GM18861 (cell line): ENCODE data around the gene NTM.
A peak's percentile ranks its signal among the peaks of the same experiment; 100 is the strongest.
"Not testable (repeated sequence)": the region's sequence is repeated elsewhere in the genome, so short reads cannot be mapped to it uniquely, and the experiment has no call there.

Source experiments
- ATAC-seq: cut with Tn5 transposase; IDR thresholded peaks from one replicate; pipeline ENCODE4 v1.9.1; 2021; ENCODE audit not compliant: unreplicated experiment

NTM gene

GRCh38 chr11:131904756-131905155 is 534.3 kb downstream of the NTM start:
- ATAC-seq: no peak

DNA sequence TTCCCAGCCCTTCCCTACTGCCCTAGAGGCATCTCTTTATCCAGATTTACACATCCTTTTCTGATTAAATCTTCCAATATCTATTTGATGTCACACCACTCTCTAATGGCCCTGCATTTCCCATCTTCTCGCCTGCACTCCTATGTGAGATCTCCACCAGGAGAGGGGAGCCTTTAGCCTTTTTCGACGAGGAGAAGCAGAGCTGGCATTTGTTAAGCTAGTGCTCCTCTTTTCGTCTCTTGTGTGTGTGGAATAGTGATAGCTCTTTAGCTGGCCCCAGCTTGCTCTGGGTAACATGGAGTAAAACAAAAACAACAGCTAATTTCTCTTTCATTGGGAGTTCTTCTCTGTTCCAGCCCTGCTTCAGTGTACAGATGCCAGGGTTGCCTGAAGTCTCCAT is 536.5 kb downstream of the NTM start:
- ATAC-seq: no peak

GRCh38 chr11:131907371-131907770 is 537.0 kb downstream of the NTM start:
- ATAC-seq: no peak

GRCh38 chr11:131908316-131908715 is 537.9 kb downstream of the NTM start:
- ATAC-seq: no peak

GRCh38 chr11:131909426-131910177 is 539.2 kb downstream of the NTM start:
- ATAC-seq: no peak

DNA sequence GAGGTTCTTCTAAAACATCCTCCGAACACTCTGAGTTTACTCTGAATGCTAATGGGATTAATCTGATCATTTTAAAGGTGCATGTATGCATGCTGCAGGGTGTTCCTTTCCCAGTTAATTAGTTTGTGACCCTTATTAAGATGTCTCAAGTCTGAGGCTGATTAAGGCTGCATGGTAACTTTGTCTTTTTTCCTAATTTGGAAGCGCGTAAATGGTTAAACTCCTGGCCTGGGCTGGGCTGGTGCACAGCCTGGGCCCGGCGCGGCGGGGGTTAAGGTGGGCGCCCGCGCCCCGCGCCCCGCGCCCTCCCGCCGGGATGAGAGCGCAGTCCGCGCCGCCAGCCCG is 539.7 kb downstream of the NTM start:
- no peak for ATAC-seq

DNA sequence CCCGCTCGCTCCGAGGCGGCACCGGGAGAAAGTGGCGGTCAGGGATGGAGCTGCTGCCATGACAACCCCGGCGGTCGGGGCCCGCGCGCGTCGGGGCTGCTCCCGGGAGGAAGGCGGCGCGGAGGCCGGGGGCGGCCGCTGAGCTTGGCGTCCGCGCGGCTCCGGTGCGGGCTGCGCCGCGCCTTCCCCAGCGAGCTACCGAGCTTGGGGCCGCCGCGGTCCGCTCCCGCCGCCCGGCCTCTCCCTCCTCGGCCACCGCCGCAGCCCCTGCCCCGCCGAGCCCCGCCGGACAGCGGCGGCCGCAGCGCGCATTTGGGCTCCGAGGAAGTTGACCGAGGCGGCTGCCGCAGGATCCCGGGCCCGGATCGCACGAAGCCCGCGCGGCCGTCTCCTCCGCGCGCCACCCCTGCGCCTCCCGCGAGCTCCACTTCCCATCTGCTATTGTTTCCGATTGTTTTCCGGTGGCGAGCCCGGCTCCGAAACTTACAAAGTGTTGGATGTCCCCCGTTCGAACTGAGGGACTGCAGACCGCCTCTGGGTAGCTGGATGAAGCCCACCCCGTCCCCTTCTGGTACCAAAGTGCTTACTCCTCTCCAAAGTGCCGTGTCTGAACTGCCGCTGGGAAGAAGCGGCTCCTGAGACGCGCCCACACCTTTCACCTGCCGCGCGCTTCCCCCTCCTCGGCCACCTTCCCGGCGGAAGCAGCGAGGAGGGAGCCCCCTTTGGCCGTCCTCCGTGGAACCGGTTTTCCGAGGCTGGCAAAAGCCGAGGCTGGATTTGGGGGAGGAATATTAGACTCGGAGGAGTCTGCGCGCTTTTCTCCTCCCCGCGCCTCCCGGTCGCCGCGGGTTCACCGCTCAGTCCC is 540.3 kb downstream of the NTM start:
- ATAC-seq: no peak

DNA sequence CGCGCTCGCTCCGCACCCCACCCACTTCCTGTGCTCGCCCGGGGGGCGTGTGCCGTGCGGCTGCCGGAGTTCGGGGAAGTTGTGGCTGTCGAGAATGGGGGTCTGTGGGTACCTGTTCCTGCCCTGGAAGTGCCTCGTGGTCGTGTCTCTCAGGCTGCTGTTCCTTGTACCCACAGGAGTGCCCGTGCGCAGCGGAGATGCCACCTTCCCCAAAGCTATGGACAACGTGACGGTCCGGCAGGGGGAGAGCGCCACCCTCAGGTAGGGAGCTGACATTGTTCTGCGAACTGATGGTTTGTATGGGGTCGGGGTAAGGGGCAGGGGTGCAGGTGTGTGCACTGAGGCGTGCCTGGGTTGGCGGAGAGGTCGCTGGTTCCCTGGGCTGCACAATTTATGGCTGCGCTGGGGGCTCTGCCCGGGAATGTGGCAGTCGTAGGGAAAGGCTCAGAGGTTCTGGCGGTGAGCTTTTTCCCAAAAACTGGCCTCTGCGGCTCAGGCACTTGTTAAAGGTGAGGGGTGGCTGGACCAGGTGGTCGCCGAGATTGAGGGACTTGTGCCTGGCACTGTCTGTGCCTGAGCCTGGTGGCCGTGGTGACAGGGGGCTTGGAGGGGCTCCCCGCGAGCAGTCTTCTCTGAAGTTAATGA is 541.1 kb downstream of the NTM start:
- ATAC-seq: not testable (repeated sequence)

DNA sequence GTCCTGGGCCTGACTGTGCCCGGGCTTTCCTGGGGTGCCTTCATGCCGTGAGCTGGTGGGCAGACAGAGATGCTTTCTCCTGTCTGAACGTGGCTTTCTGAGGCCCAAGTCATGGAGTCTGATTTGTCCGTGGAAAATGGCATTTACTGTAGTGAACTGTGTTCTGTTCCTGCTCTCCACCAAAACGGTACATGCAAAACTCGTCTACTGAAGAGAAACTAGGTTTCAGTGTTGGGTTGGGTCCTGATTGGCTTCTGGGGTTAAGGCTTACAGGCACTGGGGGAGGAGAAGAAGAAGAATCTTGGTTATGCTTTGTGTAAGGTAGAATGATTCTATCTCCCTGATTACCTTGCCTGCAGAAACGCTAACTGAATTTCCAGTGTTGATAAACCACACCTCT is 541.7 kb downstream of the NTM start:
- ATAC-seq: no peak

DNA sequence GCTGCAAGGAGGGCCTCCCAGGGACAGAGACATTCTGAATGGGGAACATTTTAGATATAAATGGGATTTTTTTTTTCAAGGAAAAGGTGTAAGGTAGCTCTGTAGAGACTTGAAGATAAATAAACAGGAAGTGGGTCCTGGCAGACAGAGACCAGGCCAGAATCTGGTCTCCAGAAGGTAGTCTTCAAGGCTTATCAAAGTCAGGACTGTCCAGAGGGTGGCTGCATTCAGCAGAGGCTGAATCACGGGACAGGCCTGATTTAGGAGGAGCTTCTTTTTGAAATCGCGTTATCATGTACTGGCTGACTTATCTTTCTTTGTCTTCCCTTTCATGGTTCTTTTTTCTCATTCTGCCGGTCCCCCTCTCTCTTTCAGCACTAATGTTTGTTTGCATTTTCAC is 542.9 kb downstream of the NTM start:
- ATAC-seq: no peak

DNA sequence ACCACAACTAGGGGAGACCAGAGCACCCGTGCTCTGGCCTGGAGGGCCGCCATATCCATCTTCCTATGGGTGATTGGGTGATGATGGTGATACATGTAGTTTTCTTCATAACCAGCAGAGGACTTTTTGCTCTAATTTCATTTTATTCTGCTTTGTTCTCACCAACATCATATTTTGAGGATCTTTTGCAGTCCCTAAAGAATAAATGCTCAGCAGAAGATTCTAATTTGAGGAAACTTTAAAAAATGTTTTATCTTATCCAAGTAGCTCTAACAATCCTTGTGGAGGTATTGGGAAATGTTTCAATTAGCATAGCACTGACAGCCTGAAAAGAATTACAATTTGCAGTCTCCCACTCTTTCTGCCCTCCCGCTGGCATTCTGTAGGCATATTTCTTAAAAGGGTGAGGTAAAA is 544.0 kb downstream of the NTM start:
- peak; percentile 43 for ATAC-seq

DNA sequence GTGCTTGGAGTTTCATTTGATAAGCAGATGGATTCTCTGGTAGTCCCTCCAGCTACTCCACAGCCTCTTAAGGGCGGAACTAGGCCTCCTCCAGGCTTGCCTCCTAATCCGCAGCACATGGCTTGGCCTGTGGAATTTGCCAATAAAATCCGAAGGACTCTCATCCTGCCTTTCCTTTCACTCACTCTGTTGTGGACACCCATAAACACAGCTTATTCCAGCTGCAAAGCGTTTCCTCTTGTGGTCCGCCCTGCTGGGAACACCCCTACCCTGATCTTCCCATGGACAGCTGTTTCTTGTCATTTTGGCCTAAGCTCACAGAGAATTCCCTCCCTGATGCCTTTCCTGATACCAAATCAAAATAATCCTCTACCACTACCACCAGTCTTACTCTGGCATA is 546.2 kb downstream of the NTM start:
- ATAC-seq: no peak

GRCh38 chr11:131917634-131918384 is 547.4 kb downstream of the NTM start:
- no peak for ATAC-seq

- no peak for ATAC-seq
Measured at GRCh38 chr11:131918663-131919062, 548.2 kb downstream of the NTM start.

DNA sequence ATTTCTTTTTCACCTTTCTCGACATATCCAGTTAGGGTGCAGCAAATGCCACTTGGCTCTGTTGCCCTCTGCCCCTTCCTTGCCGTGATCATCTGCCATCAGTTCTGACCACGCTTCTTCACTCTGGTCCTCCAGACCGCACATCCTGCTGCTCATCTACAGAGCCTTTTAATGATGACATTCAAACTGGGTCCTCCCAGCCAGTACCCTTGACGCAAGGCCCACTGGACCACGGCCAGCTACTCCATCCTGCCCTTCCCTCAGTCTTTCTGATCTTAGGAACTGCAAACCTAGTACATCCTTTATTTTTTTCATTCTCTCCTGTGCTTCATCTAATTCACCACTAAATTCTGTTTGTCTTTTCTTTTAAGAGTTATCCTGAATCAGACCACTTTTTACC is 551.8 kb downstream of the NTM start:
- ATAC-seq: no peak

DNA sequence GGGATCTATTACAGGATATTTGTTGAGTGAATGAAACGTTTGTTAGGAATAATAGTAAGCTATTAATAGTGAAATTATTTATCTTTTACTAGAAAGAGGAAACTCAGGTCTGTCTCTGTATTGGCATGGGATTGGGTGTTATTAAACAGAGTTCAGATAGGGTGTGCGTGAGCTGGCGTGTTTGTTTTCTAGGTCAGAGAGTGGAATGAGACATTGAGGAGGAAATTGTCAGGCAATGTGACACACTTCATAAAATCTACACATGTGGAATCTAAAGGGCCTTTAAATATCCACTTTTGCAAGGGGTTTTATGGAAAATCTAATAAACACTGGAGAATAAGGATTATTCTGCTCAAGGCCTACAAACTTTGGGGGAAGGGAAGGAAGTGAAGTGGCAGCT is 552.9 kb downstream of the NTM start:
- no peak for ATAC-seq

GRCh38 chr11:131924001-131924400 is 553.6 kb downstream of the NTM start:
- ATAC-seq: no peak

- ATAC-seq: no peak
Measured at GRCh38 chr11:131924457-131925201, 554.2 kb downstream of the NTM start.

DNA sequence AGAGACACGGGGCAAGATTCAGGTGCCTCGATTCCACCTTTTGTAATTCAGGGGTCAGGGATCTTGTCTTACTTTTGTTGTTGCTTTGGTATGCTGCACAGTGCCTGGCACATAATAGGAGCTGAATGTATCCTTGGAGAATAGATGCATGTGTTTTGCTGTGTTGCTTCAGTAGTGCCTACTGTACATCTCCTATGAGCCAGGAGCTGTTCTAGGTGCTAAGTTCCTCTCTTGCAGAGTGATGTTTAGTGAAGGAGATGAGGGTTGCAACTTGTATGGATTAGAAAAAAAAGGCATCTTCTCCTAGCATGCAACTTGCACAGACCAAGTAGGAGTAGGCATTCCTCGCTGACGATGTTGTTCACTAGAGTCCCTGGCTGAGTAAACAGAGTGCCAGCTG is 555.4 kb downstream of the NTM start:
- no peak for ATAC-seq

DNA sequence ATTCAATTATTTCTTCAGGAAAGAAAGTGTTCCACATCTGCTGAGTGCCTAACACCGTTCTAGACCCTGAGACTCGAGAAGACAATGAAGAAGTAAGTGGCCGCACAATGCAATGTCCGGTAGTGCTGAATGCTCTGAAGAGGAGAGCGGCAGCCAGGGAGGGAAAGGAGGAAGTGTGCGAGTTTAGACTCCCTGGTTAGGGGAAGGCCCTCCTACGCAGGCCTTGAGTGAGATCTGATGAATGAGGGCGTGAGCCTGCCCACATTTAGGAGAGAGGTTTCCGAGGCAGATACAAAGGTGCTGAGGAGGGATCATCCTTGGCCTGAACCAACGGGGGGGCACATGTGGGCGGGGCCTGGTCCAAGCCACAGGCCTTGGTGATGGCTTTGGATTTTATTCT is 558.6 kb downstream of the NTM start:
- no peak for ATAC-seq
